Astrocyte of the cerebellum (primary cell): Measurements from ENCODE around the gene AGAP2.

Experiments
- DNase-seq: peaks from one replicate; pipeline ENCODE4 v3.0.0-alpha.2; 2011; ENCODE audit warnings: low read depth
- H3K4me3 ChIP-seq: 2 replicates; pipeline ENCODE4 v1.5.1; 2011; ENCODE audit warnings: mild to moderate bottlenecking, low read depth, low read length, moderate library complexity
- in situ Hi-C: cut with HindIII; loops from 2 replicates; pipeline ENCODE4 v1.10.0; 2017; ENCODE audit warnings: low sequenced_read_pairs
- TF ChIP-seq, protein P1 (sequence below): IDR thresholded peaks from 2 replicates; pipeline ENCODE4 v1.5.1; 2012; ENCODE audit warnings: low read length, low read depth, moderate library complexity, mild to moderate bottlenecking; ENCODE audit errors: missing control alignments

The AGAP2 gene

GRCh38 chr12:57733928-57734327 lies 4.6 kb downstream of the AGAP2 start:
- DNase-seq: no peak
- TF ChIP-seq, protein P1, sequence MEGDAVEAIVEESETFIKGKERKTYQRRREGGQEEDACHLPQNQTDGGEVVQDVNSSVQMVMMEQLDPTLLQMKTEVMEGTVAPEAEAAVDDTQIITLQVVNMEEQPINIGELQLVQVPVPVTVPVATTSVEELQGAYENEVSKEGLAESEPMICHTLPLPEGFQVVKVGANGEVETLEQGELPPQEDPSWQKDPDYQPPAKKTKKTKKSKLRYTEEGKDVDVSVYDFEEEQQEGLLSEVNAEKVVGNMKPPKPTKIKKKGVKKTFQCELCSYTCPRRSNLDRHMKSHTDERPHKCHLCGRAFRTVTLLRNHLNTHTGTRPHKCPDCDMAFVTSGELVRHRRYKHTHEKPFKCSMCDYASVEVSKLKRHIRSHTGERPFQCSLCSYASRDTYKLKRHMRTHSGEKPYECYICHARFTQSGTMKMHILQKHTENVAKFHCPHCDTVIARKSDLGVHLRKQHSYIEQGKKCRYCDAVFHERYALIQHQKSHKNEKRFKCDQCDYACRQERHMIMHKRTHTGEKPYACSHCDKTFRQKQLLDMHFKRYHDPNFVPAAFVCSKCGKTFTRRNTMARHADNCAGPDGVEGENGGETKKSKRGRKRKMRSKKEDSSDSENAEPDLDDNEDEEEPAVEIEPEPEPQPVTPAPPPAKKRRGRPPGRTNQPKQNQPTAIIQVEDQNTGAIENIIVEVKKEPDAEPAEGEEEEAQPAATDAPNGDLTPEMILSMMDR: no peak
- in situ Hi-C loops: no loop called here
- H3K4me3 ChIP-seq: no peak overlapping the region

DNA sequence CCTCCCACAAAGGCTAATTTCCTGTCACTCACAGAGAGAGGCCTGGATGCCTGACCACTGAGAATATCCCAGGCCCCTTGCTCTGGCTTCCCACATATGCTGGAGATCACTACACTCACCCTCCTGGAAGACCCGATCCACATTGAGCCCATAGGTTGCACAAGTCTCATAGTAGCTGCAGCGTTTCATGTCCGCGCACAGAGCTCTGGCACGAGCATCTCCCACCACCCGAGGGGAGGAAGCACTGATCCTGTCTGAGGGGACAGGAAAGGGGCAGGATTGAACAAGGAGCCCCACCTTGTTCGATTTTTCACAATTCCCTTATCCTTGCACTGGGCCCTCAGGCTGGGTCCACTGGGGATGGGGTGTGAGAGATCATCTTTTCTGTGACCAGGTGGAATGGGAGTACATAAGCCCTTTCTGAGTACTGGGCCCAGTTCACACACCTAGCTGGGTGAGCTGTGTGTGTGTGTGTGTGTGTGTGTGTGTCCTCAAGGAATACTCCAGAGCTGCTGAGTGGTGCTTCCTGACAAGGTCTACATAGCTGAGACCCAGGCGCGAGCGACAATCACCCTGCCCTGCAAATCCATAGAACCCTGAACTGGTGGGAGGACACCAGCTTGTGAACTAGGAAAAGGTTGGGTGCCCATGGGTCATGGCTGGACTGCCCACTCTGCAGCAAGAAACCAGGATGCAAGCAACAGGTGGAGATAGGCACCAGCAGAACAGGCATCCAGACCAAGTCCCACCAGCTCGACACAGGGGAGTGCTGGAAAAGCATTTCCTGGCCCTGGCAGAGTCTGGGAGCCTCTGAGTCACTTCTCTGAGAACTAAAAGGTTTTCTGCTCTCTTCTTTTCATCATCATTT lies 5.6 kb downstream of the AGAP2 start:
- no peak overlapping the region for H3K4me3 ChIP-seq
- in situ Hi-C loops: no loop called here

GRCh38 chr12:57732270-57732669 lies 6.3 kb downstream of the AGAP2 start:
- TF ChIP-seq, protein P1: no peak
- no peak for DNase-seq
- no peak overlapping the region for H3K4me3 ChIP-seq
- in situ Hi-C loops: no loop called here

More for the DNA sequence above, 5.6 kb downstream of the AGAP2 start:
- no peak for DNase-seq
- TF ChIP-seq, protein P1: no peak

GRCh38 chr12:57731411-57732080 lies 7.0 kb downstream of the AGAP2 start:
- TF ChIP-seq, protein P1: no peak
- in situ Hi-C loops: no loop called here
- no peak for DNase-seq
- H3K4me3 ChIP-seq: no peak overlapping the region

DNA sequence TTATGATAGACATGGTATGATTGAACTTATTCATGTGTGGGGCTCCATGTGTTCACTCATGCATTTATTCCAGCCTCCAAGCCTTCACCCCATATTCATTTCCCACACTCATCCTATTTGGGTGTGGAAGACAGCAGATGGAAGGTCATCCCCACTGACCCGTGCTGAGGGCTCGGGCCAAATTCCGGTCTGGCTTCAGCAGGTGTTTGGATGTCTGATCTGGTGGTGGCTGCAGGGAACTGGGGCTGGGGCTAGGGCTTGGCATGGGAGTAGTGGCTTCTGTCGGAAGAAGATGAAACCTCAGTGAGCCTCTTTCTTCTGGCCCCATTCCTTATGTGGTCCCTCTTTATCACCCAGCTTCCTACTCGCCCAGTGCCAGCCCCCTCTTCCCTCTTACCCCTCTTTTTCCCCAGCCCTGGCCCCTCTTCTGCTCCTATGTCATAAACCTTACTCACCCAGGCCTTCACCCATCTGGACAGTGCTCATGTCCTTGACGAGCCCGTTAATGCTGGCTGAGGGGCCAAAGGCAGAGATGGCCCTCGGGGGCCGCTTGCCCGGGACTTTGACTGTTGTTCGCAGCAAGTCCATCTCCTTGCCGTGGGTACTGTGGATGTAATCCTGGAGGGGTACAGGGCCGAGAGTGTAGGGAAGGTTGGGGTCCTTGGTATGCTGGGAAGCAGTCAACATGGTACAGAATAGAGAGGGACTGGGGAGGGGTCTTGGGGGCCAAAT lies 8.0 kb downstream of the AGAP2 start:
- DNase-seq: no peak
- in situ Hi-C loops: no loop called here

More for the DNA sequence above, 8.0 kb downstream of the AGAP2 start:
- H3K4me3 ChIP-seq: no peak overlapping the region
- TF ChIP-seq, protein P1: no peak
